Thyroid gland (tissue), 4 donors: Measurements from ENCODE around the gene THOC7. TPM values are rescaled to one million over a fixed set of nuclear protein-coding genes. Genes with fewer than 3 reads are reported as not detected.

Experiments used
- DNase-seq, 2 donors: peaks; one replicate each; pipeline ENCODE4 v3.0.0-alpha.2; 2019
- H3K27ac ChIP-seq, 3 donors: fragments of 200-600 bp; sonication (generic); 1 replicate in 2 of 3; 2 replicates in 1 of 3; pipeline ENCODE4 v1.5.1; 2016 to 2019; ENCODE audit warnings: mild to moderate bottlenecking in 1 of 3, moderate library complexity in 1 of 3
- H3K27me3 ChIP-seq: fragments of 200-600 bp; sonication (generic); one replicate; pipeline ENCODE4 v1.5.1; 2019
- H3K36me3 ChIP-seq, 2 donors: fragments of 200-600 bp; sonication (generic); one replicate each; pipeline ENCODE4 v1.5.1; 2016 to 2019
- H3K4me1 ChIP-seq, 2 donors: fragments of 200-600 bp; sonication (generic); one replicate each; pipeline ENCODE4 v1.5.1; 2017 to 2019
- H3K4me3 ChIP-seq, 3 donors: fragments of 200-600 bp; sonication (generic); replicated peaks in 1 of 3; 1 replicate in 2 of 3; 2 replicates in 1 of 3; pipeline ENCODE4 v1.5.1; 2016; ENCODE audit warnings: mild to moderate bottlenecking in 1 of 3
- H3K9me3 ChIP-seq: fragments of 200-600 bp; sonication (generic); one replicate; pipeline ENCODE4 v1.5.1; 2017
- CTCF ChIP-seq, 6 experiments: fragments of 200-600 bp in 3 of 6; fragments of 450-650 bp in 3 of 6; sonication (generic) in 3 of 6; IDR thresholded peaks; one replicate each; pipeline ENCODE4 v1.5.1; 2016 to 2019; ENCODE audit warnings: antibody characterized with exemption in 6 of 6, mild to moderate bottlenecking in 2 of 6, inconsistent platforms in 1 of 6, moderate library complexity in 1 of 6
- POLR2A ChIP-seq, 2 donors: fragments of 450-650 bp; IDR thresholded peaks; one replicate each; pipeline ENCODE4 v1.6.1; 2017; ENCODE audit warnings: antibody characterized with exemption in 2 of 2, mild to moderate bottlenecking in 2 of 2, moderate library complexity in 1 of 2
- WGBS, 2 donors: methylation state at CpG; one replicate each; pipeline ENCODE4 v1.1.5; 2017; 5-methylcytosine and 5-hydroxymethylcytosine counted together
- intact Hi-C: fragments of 100-400 bp; cut with DNase I; formaldehyde crosslinking; loops from one replicate; pipeline ENCODE4 v1.15.1; 2023
- small RNA-seq: library from RNA; depleted of rRNA; stranded (forward); fragments of <200 nt; gene quantifications from one replicate; pipeline ENCODE3, GENCODE V24; 2016
- total RNA-seq, 4 donors: library from RNA; depleted of rRNA; stranded (reverse); fragments of >200 nt; gene quantifications; one replicate each; pipeline ENCODE4 v1.2.3, GENCODE V29; 2016

The THOC7 gene
- total RNA-seq, 4 donors from 2014 or later = 39.7 to 80.9 (median 43.1) TPM

DNA sequence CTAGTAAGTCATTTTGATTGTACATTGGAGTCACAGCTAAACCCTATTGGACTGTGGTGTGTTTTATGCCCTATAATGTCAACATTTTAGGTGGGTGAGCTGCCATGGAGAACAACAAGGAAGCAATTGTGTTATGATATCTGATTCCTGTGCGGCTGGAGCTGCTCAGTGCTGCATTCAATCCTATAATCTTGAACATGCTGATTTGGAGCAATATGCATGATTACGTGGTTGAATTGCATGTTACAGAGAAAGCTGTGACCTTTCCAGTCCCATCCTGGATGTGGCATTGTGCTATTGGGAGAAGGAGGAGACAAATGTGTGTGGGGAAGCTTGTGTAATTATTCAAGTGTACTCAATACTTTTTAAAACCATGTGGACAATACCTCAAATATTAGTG is 64.7 kb downstream of the THOC7 start:
- Histone ChIP-seq H3K27me3 (no peaks in the 10 kb centered on the region), H3K4me3 (no peak overlapping the region), H3K27ac (no peak overlapping the region), H3K36me3 (no peaks in the 10 kb centered on the region), H3K4me1 (no peaks in the 10 kb centered on the region), H3K9me3 (no peaks in the 10 kb centered on the region)
- intact Hi-C loops = no loop called here
- no peak for DNase-seq
- TF ChIP-seq CTCF (IDR thresholded peaks at IDR 0.05) (no peak), POLR2A (IDR thresholded peaks at IDR 0.05) (no peak)
- WGBS, 2 donors = 87 to 94% methylated on average over 2 of the region's 2 CpGs

DNA sequence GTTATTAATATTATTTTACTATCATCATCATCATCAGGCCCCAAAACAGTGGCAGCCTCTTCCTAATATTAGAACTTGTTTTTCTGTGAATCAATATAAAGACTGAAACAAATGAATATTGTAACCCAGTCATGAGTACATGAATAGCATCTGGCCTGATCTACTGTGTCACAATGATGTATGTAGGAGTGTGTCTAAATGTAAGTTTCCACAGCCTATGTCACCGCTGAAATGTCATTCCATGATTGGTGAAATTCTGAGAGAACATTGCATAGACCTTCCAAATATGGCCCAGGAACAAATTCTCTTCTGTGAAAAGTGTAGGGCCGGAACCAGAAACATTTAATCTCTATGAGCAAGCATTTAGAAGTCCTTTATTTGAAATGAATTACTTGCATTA is 65.1 kb downstream of the THOC7 start:
- TF ChIP-seq POLR2A (IDR thresholded peaks at IDR 0.05) = no peak
- no peak for TF ChIP-seq CTCF (IDR thresholded peaks at IDR 0.05)
- no peaks in the 10 kb centered on the region for H3K4me1 ChIP-seq
- no peaks in the 10 kb centered on the region for H3K9me3 ChIP-seq
- intact Hi-C loops = no loop called here
- WGBS, 2 donors = 94 to 100% methylated on average over 2 of the region's 2 CpGs
- no peak for DNase-seq
- H3K4me3 ChIP-seq = no peak overlapping the region
- no peaks in the 10 kb centered on the region for H3K27me3 ChIP-seq
- H3K27ac ChIP-seq = no peak overlapping the region
- H3K36me3 ChIP-seq = no peaks in the 10 kb centered on the region

GRCh38 chr3:63795438-63795837 is 68.2 kb downstream of the THOC7 start:
- no peaks in the 10 kb centered on the region for H3K4me1 ChIP-seq
- intact Hi-C loops = no loop called here
- H3K36me3 ChIP-seq = no peaks in the 10 kb centered on the region
- WGBS, 2 donors = 56 to 63% methylated on average over 6 of the region's 6 CpGs
- H3K27me3 ChIP-seq = no peaks in the 10 kb centered on the region
- no peaks in the 10 kb centered on the region for H3K9me3 ChIP-seq
- TF ChIP-seq POLR2A (IDR thresholded peaks at IDR 0.05) (no peak), CTCF (IDR thresholded peaks at IDR 0.05) (no peak)
- no peak for DNase-seq
- H3K27ac ChIP-seq = no peak overlapping the region
- H3K4me3 ChIP-seq = no peak overlapping the region

- H3K9me3 ChIP-seq = no peaks in the 10 kb centered on the region
- WGBS, 2 donors = 10 to 23% methylated on average over 1 of the region's 1 CpG
- TF ChIP-seq POLR2A (IDR thresholded peaks at IDR 0.05) (no peak), CTCF (IDR thresholded peaks at IDR 0.05) (no peak)
- H3K27ac ChIP-seq = no peak overlapping the region
- intact Hi-C loops = no loop called here
- DNase-seq = no peak
- no peaks in the 10 kb centered on the region for H3K27me3 ChIP-seq
- no peaks in the 10 kb centered on the region for H3K4me1 ChIP-seq
- no peak overlapping the region for H3K4me3 ChIP-seq
- H3K36me3 ChIP-seq = no peaks in the 10 kb centered on the region
Measured at GRCh38 chr3:63791974-63792373, 71.6 kb downstream of the THOC7 start.

Small RNA genes lying within 50 kb of the gene (small RNA-seq; reads per million reads assigned to genes)
- not detected for gene SCAANT1

Other genes with a start within 250 kb of the THOC7 start
- gene SNTN, start 211.1 kb downstream of the THOC7 start, total RNA-seq = not detected
- not detected for gene C3orf49, start 44.5 kb downstream of the THOC7 start, total RNA-seq
- 10 to 100 TPM; 23.2 to 51.8 (median 33.8) TPM for gene ATXN7, start 62 bp upstream of the THOC7 start, total RNA-seq
- not detected for gene SCAANT1, start 48.6 kb upstream of the THOC7 start, total RNA-seq
- gene PSMD6, start 159.7 kb upstream of the THOC7 start, total RNA-seq = 100 to 1,000 TPM in 1 of 4 donors, 10 to 100 TPM in 3; 64.1 to 116 (median 75.3) TPM